Measurements from ENCODE around the gene PLCD4. TPM values are rescaled to one million over a fixed set of nuclear protein-coding genes. Genes with fewer than 3 reads are reported as not detected.

Gene PLCD4
- polyA plus RNA-seq (ENCODE audit: insufficient read length) = 11.9 TPM
- long read RNA-seq, donor 1 = 0 reads
- long read RNA-seq, donor 2 = 0 reads
- long read RNA-seq, donor 3 = 0 reads
- long read RNA-seq, donor 4 = 0 reads
- long read RNA-seq, donor 5 = 0 reads
- long read RNA-seq, donor 6 = 0 reads
- long read RNA-seq, donor 7 = 0 reads
- long read RNA-seq, donor 8 = 0 reads

DNA sequence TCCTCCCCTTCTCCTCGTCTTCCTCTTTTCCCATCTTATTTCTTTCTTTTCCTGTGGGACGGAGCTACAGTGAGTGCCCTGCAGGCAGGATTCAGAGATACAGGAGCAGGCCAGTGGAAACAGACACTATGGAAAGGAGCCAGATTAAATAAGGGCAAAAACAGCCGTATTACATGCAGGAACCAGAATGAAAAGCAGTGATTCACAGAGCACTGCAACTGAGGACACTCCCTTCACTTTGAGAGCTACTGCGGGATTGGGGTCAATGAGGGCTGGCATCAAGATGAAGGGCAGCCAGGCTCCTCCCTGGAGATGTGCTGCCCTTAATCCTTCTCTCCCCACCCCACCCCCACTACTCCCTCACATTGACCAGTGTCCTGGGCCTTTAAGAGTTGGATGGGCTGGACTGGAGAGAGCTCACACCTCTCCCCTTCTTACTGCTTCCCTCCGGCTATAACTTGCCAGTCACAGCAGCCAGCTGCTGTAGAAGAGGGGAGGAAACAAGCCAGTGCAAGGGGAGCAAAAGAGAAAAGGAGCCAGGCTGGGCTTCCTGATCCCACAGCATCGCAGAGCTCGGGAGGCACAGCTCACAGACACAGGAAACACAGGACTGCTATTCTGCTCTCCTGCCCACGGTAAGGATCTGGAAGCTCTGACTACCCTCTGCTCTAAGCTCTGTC, at the start of gene PLCD4:
PLCD4 (plus strand) TSS at position 464 of the 680 bp plus-strand sequence. CDS start 7,841 bp downstream, outside the sequence.
- DNase-seq = peak; percentile 46

DNA sequence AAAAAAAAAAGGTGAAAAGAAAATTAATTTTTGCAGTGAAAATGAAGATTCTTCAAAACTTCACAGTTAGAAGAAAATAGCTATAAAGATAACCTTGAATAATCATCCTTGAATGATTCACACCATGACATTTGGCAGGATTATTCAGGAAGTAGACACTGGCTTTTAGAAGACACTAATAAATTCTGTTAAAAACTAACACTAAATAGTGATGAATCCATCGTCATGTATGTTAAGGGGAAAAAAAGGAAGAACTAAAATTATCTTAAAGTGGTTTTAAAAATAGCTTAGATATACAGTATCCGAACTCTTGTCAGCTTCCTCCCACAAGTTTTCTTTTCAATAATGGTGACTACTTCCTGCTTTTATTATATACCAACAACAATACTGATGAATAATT, 49.8 kb upstream of the PLCD4 start:
- no peak for DNase-seq

DNA sequence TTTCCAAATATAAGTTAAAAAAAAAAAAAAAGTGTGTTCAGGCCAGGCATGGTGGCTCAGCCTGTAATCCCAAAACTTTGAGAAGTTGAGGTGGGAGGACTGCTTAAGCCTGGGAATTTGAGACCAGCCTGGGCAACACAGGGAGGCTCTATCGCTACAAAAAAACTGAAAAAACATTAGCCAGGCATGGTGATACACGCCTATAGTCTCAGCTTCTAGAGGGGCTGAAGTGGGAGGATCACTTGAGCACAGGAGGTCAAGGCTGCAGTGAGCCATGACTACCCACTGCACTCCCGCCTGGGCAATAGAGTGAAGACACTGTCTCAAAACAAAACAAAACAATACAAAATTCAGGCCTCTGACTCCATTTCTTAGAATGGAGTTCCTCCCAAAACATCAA, 48.7 kb upstream of the PLCD4 start:
- peak; percentile 38 for DNase-seq

DNA sequence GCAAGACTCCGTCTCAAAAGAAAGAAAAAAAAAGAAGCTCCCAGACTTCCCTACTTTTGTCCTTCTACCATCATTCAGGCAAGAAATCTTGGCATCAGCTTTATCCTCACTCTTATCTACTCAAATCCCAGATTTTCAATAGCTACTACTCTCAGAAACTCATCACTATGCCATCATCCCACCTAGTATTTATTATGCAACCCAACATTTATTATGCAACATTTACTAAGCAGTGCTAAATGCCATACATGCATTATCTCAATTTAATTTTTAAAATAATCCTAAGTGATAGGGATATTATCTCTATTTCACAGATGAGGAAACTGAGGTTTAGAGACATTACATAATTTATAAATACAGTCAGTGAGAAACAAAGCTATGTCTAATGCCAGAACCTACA, 43.6 kb upstream of the PLCD4 start:
- no peak for DNase-seq

DNA sequence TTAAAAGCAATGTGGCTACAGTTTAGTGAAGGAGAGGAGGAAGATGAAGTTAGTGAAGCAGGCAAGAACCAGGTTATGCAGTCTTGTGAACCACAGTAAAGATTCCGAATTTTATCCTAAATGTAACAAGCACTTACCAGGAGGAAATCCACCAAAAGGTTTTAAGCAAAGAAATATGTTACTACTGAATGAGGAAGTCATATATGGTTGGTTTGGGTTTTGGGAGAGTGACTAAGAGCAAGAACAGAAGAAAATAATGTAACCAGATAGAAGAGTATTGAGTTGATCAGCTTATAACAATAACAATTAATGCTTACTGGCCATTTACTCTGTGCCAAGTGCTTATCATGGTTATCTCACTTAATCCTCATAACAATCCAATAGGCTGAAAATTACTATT, 41.4 kb upstream of the PLCD4 start:
- no peak for DNase-seq

DNA sequence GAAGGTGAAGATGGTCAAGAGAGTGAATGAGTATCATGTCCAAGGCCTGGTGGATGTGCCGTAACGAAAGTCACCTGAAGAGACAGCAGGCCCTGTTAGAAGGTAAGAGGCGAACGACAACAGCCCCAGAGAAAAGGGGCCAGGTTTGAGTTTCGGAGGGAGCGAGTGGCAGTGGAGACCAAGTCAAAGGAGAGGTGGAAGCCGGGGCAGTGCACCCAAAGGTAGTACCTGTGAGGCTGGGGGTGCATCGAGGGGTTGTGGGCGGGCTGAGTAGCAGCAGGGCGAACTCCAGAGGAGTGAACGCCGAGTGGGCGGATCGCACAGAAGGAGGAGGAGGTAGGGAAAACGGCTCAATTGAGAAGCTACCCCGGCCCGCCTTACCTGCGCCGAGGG, 39.9 kb upstream of the PLCD4 start:
- DNase-seq = no peak

DNA sequence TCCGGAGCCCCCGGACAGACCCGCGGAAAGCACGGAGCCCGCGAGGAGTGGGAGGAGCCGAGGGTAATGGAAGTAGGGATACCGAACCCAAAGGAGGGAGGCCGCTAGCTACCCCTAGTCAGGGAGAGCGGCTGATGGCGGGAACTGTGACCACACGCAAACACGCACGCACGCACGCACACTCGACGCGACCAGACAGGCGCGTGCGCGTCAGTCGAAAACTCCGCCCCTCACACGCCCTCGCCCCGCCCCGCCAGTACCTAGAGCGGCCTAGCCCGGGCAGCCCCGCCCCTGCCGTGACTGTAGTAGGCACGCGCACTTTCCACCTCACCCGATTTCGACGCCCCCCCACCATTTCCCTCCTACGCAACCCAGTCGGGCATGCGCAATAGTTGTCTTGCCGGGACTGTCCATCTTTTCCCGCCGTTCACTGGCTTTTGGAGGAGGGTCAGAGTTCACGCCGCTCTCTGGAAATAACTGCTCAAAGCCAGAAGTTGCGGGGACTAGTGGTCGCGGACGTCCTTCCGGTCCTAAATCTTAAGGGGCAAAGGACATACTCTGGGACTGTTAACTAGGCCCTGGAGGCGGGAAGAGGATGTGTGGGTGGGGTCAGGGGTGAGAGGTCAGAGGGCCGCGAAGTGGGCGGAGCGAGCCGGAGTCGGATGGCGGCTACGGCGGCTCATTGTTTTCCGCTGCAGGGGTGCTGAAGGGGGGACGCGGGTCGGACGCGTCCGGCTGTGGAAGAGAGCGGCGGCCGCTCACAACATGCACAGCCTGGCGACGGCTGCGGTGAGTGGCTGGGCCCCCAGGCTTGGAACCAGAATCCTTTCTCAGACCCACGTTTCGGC, 39.3 kb upstream of the PLCD4 start, which contains the start of the genes CNOT9 and USP37:
CNOT9 (plus strand) TSS at position 650 of the 848 bp plus-strand sequence; CDS start at position 766, 116 bp downstream.
USP37 (minus strand) TSS at position 162 of the 848 bp plus-strand sequence. CDS start 9,698 bp downstream, outside the sequence.
- peak; percentile 98 for DNase-seq

DNA sequence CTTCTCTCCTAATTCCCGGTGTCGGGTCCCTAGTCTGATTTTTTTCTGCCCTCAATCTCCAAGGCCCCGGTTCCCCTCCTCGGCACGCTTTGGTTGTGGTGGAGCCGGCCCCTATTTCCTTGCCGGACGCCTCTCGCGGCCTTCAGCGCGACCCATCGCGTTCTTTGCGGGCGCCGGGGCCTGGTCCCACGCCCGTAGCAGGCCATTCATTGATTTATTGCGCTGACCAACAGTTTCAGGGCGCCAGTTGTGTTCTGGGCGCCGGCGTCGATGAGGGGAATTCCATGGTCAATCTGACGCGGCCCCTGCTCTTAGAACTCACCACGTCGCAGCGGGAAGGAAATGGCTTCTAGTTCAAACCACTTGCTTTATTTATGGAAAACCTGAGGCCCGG, 38.7 kb upstream of the PLCD4 start:
- peak; percentile 41 for DNase-seq

DNA sequence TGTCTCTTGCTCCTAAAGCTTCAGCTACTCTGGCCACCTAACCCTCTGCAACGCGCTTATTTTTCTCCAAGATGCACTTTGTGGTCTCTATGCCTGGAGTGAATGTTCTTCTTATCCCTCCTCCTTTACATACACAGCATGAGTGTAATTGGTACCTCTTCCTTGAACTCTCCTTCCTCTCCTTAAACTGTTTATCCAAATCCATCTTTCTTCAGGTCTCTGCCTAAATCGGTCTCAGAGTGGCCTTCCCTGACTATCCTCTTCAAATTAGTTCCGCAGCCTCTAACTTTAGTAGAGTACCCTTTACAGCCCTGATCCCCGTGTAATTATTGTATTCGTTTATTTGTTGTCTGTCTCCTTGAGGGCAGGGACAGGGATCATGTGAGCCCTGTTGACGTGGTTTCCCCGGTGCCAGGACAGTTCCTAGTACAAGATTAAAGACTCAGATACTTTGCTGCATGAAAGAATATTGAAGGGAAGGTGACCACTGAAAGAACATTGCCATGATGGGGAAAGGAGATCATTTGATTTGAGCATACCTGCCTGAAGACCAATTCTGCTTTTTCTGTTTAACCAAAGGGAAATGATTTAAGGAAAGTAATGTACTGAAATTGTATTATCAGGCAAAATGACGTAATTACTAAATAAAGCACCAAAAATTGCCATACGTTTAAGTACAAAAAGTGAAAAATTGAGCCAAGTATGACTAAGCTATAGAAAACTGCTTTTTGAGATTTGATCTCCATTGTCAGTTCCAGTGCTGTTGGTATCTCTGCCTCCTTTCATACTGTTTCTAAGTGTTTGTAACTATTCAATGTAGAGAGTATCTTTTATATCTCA, 37.8 kb upstream of the PLCD4 start:
- DNase-seq = peak; percentile 10

DNA sequence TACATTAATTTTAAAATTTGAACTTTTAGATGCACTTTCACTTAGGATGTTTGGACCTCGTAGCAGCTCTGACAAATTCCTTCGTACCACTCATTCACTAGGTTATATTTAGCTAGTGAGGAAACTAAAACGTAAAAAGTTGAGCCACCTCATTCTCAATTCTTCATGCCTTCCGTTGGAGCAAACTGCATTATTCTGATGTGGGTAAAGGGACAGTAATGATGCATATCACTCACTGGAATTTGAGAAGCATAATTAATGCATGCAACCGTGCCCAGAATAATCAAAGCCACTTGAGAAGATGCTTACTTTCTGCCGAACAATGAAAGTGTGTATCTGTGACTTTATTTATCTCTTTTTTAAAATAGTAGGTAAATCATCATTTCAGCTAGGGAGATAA, 36.8 kb upstream of the PLCD4 start:
- no peak for DNase-seq

DNA sequence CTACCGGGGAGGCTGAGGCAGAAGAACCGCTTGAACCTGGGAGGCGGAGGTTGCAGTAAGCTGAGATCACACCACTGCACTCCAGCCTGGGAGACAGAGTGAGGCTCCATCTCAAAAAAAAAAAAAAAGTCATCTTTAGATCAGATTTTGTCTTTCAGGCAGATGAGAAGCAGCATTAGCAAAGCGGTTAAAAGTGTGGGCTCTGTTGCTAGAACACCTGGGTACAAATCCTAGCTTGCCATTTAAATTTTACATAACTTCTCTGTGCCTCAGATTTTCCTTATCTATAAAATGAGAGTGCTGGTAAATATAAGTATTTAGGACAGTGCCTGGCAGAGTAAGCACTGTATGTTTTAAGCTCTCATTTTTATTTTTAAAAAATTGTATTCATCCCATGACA, 30.8 kb upstream of the PLCD4 start:
- DNase-seq = no peak

DNA sequence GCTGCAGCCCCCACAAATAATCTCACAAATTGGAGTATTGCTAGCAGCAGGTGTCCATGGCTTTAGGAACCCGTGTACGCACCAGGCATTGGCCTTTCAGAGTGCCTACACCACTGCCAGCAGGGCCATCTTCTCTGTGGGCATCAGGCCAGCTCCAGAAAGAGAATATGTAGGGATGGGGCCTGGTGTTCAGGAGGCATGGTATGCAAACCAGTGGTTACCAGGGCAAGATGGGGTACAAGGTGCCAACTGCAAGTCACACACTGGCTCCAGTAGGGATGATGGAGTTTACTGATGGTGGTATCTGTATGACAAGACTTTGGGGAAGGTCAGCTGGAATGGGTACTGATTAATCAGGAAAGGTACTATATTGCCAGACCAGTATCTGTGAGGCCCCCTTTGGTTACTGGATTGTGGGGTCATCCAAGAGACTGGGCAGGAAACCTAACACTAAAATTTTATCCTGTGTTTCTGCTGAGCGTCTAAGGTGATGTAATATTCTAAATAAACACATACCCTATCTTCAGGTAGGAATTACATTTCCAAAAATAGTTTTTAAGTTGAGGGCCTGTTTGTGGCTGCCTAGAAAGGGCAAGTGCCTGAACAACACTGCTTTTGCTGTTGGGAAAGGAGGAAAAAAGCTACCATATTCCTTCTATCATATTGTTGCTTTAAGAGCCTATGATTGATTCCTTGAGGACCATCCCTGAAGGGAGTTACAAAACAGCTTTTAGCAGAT, 30.0 kb upstream of the PLCD4 start:
- no peak for DNase-seq

DNA sequence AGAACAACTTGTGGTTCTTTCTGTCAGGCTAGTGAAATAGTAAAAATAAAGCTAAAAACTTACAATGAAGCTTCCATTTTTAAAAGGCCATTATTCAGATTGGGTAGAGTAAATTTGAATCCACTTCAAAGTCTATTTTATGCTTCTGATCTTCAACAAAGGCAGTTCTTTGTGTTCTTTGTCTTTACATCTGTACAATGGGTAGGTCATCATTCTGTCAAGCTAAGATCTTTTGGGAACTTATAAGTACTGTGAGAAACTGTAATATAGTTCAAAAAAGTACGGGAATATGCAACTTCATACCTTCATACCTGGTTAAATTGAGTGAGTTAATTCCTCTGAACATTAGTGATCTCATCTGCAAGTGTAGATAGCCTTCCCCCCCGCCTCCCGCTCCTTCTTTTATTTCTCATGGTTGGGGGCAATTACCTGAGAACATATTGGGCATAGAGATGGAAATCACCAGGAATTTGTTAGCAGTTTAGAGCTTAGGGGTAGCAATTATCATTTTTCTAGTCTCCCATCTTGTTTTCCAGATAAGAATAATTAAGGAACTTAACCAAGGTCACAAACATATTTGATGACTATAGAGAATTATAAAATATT, 29.3 kb upstream of the PLCD4 start:
- no peak for DNase-seq

DNA sequence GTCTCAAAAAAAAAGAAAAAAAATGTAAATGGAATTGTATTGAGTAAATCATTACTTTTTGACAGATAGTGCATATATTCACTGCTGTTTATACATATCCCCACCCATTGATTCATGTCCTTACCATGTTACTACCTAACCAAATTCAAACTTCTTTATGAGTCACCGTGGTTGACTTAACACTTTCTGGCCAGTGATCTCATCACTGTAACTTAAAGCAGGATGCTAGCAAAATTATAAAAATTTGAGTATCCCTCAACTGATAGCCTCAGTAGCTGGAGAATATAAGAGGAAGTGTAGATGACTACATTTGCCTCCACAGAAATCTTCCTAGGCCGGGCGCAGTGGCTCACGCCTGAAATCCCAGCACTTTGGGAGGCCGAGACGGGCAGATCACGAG, 25.6 kb upstream of the PLCD4 start:
- DNase-seq = no peak

DNA sequence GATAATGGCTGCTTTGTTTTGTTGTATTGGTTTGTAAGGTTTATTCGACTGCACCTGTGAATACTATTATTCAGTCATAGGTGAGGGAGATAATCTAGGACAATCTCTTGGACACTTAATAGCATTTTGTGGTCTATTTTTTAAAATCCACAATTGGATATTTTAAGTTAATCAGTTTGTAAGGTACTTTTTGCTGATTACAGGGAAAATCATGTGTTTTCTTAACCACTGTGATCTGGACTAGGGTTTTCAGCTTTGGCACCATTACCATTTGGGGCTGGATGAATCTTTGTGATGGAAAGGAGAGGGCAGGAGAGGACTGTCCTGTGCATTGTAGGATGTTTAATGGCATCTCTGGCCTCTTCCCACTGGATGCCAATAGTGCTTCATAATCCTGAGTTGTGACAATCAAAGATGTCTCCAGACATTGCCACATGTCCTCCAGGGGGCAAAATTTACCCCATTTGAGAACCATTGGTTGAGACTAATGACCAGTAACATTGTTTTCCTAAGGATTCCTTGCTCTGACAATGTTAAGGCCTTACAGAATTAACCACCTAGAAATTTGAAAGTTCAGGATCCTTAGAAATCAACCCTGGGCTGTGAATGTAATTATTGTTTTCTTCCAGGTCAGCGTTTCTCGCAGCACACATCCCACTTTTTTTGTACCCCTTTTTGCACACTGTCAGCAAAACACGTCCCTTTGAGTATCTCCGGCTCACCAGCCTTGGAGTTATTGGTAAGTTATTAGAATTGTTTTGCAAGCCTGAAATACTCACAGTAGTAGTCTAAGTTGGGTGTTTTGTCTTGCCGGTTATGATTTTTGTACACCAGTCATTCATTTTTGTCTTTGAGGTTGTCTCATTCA, 23.5 kb upstream of the PLCD4 start:
- DNase-seq = no peak

DNA sequence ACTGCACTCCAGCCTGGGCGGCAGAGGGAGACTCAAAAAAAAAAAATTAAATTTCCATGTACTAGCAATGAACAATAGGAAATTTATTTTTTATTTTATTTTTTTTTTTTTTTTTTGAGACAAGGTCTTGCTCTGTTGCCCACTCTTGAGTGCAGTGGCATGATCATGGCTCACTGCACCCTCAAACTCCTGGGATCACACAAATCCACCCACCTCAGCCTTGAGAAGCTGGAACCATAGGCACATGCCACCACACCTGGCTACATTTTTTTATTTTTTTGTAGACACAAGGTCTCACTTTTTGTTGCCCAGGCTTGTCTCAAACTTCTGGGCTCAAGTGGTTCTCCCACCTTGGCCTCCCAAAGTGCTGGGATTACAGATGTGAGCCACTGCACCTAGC, 22.2 kb upstream of the PLCD4 start:
- DNase-seq = no peak

DNA sequence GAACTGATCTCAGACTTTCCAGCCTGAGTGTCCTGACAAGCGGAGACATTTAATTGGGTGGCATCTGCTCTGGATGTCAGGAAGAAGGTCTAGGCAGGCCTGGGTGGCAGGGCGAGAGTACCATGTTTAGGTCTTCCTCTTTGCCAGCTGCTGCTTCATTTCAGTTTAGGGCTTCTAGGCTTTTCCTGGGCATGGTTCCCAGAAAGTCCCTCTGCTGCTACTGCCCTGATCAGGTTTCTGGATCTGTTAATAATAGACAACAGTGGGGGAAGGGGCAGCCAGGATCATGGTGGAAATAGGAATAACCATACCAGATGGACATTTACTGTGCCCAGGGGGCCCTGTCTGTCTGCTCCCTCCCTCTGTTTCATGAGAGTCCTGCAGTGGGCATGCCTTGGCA, 2.3 kb upstream of the PLCD4 start:
- DNase-seq = no peak

DNA sequence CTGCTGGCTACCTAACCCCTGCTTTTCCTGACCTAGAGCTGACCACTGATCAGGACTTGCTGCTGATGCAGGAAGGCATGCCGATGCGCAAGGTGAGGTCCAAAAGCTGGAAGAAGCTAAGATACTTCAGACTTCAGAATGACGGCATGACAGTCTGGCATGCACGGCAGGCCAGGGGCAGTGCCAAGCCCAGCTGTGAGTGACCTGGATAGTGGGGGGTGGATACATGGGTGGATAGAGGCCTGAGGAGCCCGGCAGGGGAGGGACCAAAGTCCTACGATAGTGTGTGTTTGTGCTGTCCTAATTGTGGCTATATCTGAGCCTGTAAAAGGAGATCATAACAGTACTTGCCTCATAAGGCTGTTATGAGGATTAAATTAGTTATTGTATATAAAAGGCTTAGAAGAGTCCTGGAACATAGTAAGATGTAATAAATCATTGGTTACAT, 8.2 kb downstream of the PLCD4 start:
- no peak for DNase-seq

DNA sequence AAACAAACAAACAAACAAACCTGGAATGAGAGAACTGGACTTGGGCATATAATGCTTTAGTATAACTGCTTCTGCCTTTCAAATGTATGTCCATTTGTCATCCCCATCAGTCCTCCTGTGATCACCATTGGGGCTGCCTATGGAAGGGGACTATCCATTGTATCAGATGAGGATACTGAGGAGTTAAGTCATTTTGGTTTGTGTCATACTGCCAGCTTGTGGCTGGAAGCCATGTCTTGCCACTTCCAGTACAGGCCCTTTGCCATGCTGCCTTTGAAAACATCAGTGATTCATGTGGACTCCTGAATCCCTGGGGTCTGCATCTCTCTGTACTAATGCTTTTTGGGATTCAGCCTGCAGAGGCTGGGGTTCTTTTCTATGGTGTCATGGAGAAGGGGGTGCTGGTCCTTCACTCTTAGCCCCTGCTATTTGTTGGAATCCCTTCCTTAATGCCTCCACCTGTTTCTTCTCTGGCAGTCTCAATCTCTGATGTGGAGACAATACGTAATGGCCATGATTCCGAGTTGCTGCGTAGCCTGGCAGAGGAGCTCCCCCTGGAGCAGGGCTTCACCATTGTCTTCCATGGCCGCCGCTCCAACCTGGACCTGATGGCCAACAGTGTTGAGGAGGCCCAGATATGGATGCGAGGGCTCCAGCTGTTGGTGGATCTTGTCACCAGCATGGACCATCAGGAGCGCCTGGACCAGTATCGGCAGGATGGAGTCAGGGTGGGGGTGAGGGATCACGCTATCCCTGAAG, 10.6 kb downstream of the PLCD4 start:
- no peak for DNase-seq
